ENCODE measurements around the gene BTBD17.

GRCh38 chr17:74387365-74388218 is 25.9 kb upstream of the BTBD17 start:
- TF ChIP-seq CTCF (IDR thresholded peaks at IDR 0.05): no peak
- no peak for TF ChIP-seq POLR2A (IDR thresholded peaks at IDR 0.05)
- TF ChIP-seq POLR2AphosphoS5 (IDR thresholded peaks at IDR 0.05): no peak

Data from suprapubic skin (tissue), 4 donors.